Embryonic facial prominence (tissue), 1 donor: ENCODE results near the gene LYRM4.

Source experiments
- DNase-seq: peaks from one replicate; pipeline ENCODE4 v3.0.0-alpha.2; 2016; ENCODE audit errors: extremely low spot score

Gene LYRM4

DNA sequence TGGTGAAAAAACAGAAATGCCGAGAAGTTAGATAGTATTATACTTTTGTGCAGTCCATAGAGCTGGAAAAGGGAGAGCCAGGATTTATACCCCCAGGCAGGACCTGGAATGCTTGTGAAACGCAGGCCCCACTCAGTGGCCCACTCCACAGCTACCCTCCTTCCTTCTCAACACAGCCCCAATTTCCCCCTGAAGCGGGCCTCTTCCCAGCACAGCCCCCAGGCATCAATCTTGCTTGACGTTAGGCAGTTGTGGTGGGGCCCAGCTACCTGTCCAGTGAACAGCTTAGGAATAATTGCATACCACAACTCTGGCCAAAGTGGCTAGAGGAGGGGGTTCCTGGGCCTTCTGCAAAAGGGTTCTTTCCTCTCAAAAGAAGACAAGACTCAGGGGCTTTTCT, 114.4 kb downstream of the LYRM4 start:
- no peak for DNase-seq

DNA sequence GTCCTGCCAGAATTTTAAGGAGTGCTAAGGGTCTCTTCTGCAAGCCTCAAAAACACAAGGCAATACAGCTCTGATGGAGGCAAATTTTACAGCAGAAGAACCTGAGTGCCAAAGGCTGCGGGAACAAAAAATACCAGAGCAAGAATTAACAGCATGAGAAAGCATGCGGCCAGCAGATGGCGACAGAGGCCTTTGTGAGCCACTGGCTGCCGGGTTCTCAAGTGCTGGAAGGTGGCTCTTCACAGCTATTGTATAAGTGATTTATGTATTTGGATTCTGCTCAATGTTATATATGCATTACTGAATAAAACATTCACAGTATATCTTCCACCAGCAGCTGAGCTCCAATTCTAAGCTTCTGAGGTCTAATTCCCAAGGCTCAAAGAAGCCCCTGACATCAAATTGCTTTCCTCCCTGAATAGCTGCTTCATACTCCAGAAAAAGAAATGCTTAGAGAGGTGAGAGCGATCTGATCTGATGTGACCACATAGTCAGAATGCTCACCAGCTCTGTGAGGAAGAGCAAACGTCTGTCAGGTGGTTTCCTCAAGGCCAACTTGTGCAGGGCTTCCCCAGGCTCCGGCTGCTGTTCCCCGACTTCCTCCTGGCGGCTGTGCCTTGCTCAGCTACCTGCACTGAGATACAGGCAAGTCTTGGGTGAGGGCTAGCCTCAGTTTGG, 117.0 kb downstream of the LYRM4 start:
- DNase-seq: peak; percentile 77

DNA sequence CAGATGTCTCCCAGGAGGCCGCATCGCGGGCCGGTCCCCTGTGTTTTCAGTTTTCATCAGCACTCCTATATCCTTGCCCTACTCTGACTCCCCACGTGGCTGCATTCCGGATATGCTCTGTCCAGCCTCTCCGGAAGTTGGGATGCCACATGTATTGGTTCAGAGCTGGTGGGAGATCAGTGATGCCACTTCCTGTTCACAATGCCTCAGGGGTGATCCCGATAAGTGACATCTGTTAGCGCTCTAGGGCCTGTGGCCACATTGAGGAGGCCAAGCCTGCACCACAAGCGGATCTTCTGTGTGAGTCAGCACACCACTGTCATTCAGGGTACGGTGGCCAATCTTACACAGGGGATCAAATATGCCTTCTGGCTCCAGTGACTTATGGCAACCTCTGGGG, 117.8 kb downstream of the LYRM4 start:
- no peak for DNase-seq

DNA sequence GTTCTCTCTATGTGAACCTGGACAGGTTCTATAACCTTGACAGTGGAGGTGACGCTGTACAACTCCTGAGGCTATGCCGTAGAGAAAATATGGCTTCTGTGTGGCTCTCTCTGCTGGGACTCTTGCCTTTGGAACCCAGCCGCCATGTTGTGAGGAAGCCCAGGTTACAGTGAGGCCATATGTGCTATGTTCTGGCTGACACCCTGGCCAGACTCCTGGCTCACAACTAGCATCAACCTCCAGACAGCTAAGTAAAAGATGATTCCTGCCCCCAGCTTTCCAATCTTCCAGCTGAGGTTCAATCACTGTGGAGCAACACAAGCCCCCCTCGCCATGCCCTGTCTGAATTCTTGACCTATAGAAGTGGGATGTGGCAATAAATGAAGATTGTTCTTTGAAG, 118.6 kb downstream of the LYRM4 start:
- no peak for DNase-seq

DNA sequence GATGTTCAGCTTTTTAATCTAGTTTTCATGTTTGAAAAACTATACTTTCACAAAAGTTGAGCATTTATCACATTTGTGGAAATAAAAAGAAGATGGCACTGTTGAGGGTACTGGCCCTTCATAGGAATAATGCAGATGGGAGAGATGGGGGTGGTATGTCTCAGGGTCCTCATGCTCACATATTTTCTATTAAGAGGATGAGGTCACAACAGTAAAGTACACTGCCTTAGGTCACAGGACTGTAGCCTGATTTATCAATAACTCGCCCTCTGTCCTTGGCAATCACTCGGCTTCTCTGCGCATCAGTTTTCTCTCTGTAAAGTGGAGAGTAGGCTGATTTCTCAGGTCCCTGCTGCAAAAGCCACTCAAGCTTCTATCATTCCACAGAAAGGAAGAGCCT, 119.7 kb downstream of the LYRM4 start:
- no peak for DNase-seq

DNA sequence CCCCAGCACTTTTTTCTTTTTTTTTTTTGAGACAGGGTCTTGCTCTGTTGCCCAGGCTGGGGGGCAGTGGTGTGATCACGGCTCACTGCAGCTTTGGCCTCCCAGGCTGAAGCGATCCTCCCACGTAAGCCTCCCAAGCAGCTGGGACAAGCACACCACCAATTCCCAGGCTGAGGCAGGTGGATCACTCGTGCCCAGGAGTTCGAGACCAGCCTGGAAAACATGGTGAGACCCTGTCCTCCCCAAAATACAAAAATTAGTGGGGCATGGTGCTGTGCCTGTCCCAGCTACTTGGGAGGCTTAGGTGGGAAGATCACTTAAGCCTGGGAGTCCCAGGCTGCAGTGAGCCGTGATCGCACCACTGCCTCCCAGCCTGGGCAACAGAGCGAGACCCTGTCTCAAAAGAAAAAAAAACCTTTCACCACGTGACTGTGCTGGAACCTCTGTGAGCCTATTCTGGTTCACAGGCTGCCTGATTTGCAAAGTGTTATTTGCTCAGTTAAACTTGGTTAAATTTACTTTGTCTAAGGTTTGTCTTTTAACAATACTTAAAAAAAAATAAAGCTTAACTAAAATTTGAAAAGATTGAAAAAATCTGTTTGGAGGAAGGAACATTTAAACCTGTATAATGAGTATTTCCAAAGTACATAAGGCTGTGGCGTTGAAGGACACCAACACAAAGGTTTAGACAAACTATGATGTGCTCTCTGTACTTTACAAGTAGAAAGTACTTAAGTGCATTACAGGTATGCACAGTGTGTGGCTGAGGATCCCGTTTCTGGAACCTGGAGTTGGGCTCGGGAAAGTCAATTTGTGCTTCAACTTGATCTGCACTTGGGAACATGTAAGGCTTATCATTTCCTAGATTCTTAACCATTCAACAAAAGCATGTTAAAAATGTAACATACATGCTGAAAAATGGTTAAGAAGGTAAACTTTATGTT, 120.7 kb downstream of the LYRM4 start:
- DNase-seq: no peak

DNA sequence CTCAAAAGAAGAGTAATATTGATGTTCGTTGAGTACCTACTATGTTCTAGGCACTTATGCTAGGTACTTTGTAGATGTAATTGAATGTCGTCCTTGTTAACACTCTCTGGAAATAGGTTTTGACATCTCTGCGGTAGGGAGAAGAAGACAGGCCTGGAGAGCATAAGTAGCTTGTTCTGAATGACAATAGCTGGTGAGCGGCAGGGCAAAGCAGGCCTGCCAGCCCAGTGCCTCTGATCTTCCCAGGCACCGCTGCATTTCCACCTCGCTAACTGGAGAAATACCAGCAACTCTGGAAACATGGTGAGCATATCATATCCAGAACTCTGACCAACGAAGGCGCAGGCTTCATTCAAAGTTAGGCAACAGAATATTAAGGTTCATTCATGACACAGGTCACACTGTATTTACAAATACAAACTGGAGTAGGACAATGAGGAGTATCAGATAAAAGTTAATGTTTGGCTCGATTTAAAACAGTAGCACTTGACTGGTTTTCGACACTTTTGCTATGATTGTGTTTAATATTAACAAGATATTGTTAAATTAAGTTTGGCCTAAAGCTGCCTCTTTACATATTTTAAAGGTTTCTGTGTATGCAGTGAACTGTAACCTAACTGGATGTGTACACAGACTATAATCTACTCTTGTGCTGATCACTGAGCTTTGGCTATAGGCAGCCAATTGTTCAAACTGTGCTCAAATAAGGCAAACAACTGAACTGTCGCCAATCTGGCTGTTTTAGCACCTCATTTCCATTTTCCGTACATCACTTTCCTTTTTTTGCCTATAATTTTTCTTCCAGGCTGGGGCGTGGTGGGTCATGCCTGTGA, 121.5 kb downstream of the LYRM4 start:
- DNase-seq: no peak

DNA sequence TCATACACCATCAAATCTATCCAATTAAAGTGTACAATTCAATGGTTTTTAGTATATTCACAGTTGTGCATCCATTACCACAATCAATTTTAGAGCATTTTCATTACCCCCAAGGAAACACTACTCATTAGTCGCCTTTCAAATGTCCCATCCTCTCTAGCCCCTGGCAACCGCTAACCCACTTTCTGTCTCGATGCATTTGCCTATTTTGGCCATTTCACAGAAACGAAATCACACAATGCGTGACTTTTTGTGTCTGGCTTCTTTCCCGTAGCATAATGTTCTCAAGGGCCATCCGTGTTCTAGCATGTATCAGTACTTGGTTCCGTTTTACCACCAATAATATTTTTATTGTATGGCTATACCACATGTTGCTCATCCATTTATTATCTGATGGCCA, 123.9 kb downstream of the LYRM4 start:
- no peak for DNase-seq

DNA sequence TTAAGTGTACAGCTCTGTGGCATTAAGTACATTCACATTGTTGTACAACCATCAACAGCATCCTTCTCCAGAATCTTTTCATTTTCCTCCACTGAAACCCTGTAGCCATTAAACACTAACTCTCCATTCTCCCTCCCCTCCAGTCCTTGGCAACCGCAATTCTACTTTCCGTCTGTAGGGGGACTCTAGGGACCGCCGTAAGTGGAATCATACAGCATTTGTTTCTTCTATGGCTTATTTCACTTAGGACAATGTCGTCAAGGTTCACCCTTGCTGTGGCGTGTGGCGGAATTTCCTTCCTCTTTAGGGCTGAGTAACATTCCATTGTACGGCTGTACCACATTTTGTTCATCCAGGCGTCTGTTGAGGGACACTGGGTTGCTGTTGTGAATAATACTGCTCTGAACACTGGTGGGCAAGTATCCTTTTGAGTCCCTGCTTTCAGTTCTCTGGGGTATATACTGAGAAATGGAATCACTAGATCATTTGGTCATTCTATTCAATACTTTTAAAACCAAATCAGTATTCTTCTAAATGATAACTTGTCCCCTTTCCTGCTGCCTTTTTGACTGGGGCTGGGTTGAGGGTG, 124.9 kb downstream of the LYRM4 start:
- DNase-seq: no peak

DNA sequence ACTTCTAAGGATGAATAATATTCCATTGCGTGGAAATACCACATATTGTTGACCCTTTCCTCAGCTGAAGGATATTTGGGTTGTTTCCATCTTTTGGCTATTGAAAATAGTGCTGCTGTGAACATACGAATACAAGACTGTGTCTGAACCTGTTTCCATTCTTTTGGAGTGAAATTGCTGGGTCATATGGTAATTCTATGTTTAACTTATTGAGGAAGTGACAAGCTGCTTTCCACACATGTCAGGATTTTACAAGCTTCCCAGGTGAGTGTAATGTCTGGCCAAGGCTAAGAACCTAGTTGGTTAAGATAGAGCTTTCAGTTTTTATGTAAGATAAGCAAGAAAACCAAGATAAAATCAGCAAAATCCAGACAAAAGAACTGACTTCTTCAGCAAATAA, 126.8 kb downstream of the LYRM4 start:
- DNase-seq: no peak

DNA sequence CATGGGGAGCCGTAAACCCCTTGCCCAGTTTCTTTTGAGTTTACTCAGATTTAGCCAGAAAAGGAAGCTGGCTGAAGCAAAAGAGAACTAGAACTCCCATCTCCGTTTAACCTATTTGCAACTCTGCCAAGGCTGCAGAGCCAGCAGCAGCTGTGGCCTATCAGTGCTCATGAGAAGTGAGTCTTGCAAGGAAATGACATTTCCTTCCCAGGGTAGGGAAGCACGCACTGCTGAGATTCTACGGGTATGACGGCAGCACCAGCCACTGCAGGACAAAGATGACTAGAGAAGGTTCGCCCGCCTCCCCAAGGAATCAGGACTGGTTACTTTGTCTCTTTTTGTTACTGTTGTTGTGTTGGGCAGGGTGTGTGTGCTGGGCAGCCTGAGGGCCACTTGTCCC, 128.0 kb downstream of the LYRM4 start:
- DNase-seq: no peak

DNA sequence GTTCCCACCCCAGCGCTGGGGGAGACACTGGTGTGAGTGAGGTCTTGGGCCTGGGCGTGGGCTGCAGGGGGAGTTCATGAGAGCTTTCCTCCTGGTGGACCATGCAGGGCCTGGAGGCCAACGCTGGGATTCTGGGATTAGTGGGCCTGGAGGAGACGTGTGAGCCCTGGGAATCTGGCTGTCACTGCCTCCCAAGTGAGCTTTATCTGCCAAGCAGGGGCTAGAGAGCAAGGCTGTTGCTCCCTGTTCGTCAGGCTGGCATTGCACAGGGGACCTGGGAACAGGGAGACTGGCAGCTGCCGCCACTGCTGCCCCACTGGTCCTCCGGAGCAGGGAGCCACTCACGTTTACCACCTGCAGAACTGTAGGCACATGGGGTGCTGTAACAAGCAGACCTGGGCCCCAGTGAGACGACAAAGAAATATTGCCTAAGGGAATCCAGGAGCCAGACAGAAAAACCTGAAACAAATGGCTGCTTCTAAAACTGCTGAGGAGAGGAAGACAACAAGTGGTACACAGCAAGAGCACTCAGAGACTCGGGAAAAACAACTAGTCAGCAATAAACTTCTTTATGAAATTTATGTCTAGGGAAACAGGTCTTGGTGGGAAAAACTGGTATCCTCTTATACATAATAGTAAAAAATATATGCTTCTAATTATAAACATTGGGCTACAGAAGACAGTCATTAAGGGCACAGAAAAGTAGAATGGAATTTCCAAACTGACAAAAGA, 130.4 kb downstream of the LYRM4 start:
- DNase-seq: no peak

DNA sequence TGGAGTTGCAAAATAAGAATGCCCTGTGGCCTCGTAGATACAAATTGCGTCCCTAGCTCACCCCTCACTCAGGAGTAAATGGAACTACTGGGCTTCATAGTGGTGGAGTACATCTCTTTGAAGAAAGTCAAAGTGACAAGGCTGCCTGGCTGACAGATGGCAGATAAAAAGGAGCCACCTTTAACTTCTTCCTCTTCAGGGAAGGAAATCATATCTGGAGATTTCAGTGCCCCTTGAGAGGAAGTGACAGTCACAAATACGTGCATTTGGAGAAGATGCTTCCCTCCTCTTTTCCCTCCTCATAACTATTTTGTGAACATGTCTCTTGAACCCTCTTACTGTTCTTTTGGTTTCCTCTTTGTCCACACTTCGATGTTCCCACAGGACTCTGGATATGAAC, 132.4 kb downstream of the LYRM4 start:
- DNase-seq: no peak

DNA sequence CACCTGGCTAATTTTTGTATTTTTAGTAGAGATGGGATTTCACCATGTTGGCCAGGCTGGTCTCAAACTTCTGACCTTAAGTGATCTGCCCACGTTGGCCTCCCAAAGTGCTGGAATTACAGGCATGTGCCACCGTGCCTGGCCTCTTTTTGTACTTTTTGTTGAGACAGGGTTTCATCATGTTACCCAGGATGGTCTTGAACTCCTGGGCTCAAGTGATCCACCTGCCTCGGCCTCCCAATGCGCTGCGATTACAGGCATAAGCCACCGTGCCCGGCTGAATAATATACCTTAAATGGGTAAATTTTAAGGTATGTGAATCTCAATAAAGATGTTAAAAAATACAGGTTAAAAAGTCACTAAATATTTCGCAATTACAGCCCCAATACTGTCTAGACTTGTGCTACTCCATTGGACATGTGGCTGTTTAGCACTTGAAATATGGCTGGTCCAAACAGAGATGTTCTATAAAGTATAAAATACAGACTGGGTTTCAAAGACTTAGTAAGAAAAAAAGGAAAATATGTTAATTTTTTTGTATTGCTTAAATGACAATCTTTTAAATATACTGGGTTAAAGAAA, 133.6 kb downstream of the LYRM4 start:
- DNase-seq: no peak

DNA sequence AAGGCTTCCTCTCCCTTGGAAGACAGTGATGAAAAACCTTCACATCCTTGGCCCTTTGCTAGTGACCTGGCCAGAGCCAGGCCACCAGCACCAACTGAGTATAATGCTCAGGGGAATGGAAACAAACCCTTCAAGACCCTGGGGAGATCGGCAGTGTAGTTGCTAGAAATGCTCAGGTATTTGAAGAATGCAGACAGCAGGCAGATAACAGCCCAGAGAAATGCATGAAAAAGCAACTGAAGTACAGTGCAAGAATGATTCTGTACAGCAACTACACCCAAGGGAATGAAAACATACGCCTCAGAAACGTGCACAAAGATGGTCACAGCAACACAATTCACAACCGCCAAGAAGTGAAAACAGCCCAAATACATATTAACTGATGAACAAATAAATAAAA, 134.5 kb downstream of the LYRM4 start:
- DNase-seq: no peak

DNA sequence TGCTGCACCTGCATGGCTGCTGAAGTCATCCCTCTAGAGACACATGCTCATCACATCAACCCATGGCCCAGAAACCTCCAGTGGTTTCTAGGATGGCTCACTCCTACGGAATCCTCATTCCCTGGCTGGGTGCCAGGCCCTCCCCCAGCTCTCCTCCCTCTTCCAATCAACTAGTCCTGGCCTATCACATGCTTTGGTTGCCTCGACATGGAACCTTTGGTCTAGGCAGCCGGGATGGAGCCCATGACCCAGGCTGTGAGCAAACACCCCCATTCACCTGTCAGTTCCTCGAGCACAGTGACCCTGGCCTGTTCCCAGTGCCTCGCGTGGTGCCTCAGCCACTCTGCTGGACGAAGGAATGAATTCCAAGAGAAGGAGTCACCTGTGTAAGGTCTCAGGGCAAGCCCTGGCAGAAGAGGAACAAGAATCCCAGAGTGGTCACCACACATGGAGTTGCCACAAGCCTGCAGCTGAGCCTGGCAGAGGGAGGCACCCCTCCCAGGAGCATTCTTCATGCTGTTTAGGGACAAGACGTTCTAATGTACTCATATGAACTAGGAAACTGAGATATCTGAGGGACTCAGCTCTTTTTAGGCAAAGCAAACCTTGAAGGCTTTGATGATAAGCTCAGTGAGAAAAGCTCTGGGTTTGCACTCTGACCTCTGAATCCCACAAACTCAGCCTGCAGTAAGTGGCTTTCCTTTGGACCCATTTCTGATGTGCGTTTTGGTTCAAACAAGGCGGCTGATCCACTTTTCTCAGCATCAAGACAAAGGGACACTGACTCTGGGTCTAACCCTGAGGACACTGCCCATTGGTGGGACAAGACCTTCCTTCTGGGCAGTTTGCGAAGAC, 135.4 kb downstream of the LYRM4 start:
- no peak for DNase-seq

DNA sequence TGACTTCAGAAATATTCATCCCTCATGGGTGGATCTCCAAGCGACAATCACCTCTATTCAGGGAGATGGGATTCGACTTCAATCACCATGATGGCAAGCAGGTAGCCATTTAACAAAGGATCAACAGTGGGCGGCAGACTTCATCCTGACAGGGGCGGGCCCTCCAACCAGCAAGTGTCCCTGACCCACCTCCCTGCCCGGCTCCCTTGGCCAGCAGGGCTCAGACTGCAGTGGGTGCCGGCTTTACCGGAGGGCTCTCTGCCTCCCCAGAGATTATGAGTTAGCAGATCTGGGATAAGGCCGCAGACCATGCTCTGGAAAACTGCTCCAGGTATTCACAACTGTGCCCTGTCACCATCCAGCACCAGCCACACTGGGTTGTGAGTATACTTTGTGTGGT, 136.2 kb downstream of the LYRM4 start:
- DNase-seq: no peak

DNA sequence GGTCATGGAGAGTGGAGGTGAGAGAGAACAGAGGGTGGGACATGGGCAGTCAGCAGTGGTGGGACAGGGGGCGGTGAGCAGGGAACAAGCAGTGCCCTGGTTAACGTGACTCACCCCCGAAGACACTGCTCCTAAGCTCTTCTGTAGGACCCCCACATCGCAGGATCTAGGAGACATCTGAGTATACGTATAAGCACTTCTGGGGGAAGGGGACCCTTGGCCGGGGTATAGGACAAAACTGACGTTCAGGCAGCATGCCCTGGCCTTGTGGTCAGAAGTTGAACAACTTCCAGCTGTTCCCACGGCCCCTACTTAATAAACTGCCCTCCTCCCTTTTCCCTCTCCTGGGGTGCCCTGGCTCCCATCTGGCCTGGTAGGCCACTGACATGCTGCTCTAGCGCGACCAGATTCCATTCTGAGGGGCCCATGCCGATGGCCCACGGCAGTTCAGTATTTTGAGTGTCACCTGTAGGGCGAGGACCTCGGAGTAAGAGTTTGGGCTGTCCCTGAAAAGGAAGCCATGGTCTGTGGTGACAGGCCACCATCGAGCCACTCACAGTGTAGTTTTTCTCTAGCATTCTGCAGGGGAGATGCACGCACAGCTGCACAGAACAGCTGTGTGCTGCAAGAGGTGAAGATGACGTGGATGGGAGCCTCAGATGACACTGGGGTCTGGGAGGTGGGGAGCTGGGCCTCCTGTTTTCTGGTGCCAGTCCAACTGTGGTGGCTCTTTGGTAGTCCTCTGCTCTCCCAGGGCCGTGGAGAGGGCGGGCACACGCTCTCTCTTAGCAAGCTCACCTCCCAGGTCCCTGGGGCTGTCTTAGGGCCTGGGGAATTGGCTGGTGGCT, 137.2 kb downstream of the LYRM4 start:
- no peak for DNase-seq

DNA sequence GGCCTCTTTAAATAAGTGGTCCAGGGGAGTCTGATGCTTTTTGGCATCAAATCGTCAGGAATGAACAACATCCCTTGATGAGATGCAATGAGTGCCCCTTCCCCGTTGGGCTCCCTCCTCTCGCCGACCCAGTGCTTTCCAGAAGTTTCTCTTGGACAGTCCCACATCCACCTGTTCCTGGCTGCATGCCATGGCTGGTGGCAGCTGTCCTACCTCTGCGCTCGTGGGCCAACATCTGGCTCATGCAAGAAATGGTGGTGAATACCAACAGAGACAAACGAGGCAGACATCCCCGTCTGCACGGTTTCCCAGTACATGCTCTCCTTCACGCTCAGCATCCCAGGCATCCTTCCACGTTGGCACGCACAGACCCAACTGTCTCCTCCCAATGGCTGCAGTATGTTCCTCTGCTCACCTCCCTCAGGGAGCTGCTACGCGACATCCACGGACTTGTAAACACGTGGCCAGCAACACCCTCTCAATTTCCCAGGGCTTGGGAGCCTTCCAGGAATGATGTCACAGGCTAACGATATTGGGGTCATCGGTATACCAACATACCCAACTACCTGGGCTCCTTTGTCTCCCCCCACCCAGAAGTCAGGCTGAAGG, 138.1 kb downstream of the LYRM4 start:
- DNase-seq: no peak
